ENCODE results near the gene INSYN2A.

- TF ChIP-seq JUNB (IDR thresholded peaks at IDR 0.05; ENCODE audit: unreplicated experiment) = no peak
- TF ChIP-seq, protein P1, sequence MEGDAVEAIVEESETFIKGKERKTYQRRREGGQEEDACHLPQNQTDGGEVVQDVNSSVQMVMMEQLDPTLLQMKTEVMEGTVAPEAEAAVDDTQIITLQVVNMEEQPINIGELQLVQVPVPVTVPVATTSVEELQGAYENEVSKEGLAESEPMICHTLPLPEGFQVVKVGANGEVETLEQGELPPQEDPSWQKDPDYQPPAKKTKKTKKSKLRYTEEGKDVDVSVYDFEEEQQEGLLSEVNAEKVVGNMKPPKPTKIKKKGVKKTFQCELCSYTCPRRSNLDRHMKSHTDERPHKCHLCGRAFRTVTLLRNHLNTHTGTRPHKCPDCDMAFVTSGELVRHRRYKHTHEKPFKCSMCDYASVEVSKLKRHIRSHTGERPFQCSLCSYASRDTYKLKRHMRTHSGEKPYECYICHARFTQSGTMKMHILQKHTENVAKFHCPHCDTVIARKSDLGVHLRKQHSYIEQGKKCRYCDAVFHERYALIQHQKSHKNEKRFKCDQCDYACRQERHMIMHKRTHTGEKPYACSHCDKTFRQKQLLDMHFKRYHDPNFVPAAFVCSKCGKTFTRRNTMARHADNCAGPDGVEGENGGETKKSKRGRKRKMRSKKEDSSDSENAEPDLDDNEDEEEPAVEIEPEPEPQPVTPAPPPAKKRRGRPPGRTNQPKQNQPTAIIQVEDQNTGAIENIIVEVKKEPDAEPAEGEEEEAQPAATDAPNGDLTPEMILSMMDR (conservative IDR thresholded peaks at IDR 0.05; ENCODE audit: low read depth in 2 of 2) = no peak
- no peak for TF ChIP-seq EZH2 (IDR thresholded peaks at IDR 0.05; ENCODE audit: low read depth, unreplicated experiment)
- no peak for TF ChIP-seq POLR2AphosphoS5 (IDR thresholded peaks at IDR 0.05; ENCODE audit: low read depth)
- no peak for TF ChIP-seq REST (IDR thresholded peaks at IDR 0.05; ENCODE audit: unreplicated experiment)
- TF ChIP-seq EZH2phosphoT487 (IDR thresholded peaks at IDR 0.05; ENCODE audit: unreplicated experiment) = no peak
- no peak for TF ChIP-seq ETS1 (IDR thresholded peaks at IDR 0.05)
- TF ChIP-seq CREB1 (CRISPR knock-in tag; IDR thresholded peaks at IDR 0.05; ENCODE audit: low read depth) = no peak
- TF ChIP-seq, protein P2, sequence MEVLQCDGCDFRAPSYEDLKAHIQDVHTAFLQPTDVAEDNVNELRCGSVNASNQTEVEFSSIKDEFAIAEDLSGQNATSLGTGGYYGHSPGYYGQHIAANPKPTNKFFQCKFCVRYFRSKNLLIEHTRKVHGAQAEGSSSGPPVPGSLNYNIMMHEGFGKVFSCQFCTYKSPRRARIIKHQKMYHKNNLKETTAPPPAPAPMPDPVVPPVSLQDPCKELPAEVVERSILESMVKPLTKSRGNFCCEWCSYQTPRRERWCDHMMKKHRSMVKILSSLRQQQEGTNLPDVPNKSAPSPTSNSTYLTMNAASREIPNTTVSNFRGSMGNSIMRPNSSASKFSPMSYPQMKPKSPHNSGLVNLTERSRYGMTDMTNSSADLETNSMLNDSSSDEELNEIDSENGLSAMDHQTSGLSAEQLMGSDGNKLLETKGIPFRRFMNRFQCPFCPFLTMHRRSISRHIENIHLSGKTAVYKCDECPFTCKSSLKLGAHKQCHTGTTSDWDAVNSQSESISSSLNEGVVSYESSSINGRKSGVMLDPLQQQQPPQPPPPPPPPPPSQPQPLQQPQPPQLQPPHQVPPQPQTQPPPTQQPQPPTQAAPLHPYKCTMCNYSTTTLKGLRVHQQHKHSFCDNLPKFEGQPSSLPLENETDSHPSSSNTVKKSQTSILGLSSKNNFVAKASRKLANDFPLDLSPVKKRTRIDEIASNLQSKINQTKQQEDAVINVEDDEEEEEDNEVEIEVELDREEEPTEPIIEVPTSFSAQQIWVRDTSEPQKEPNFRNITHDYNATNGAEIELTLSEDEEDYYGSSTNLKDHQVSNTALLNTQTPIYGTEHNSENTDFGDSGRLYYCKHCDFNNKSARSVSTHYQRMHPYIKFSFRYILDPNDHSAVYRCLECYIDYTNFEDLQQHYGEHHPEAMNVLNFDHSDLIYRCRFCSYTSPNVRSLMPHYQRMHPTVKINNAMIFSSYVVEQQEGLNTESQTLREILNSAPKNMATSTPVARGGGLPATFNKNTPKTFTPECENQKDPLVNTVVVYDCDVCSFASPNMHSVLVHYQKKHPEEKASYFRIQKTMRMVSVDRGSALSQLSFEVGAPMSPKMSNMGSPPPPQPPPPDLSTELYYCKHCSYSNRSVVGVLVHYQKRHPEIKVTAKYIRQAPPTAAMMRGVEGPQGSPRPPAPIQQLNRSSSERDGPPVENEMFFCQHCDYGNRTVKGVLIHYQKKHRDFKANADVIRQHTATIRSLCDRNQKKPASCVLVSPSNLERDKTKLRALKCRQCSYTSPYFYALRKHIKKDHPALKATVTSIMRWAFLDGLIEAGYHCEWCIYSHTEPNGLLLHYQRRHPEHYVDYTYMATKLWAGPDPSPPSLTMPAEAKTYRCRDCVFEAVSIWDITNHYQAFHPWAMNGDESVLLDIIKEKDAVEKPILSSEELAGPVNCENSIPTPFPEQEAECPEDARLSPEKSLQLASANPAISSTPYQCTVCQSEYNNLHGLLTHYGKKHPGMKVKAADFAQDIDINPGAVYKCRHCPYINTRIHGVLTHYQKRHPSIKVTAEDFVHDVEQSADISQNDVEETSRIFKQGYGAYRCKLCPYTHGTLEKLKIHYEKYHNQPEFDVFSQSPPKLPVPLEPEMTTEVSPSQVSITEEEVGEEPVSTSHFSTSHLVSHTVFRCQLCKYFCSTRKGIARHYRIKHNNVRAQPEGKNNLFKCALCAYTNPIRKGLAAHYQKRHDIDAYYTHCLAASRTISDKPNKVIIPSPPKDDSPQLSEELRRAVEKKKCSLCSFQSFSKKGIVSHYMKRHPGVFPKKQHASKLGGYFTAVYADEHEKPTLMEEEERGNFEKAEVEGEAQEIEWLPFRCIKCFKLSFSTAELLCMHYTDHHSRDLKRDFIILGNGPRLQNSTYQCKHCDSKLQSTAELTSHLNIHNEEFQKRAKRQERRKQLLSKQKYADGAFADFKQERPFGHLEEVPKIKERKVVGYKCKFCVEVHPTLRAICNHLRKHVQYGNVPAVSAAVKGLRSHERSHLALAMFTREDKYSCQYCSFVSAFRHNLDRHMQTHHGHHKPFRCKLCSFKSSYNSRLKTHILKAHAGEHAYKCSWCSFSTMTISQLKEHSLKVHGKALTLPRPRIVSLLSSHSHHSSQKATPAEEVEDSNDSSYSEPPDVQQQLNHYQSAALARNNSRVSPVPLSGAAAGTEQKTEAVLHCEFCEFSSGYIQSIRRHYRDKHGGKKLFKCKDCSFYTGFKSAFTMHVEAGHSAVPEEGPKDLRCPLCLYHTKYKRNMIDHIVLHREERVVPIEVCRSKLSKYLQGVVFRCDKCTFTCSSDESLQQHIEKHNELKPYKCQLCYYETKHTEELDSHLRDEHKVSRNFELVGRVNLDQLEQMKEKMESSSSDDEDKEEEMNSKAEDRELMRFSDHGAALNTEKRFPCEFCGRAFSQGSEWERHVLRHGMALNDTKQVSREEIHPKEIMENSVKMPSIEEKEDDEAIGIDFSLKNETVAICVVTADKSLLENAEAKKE (CRISPR knock-in tag; IDR thresholded peaks at IDR 0.05) = no peak
Measured at GRCh38 chr10:127234306-127234800, 38.0 kb upstream of the INSYN2A start.

All from GM23338 (cell line).